ENCODE measurements around the gene MAML1. TPM values are rescaled to one million over a fixed set of nuclear protein-coding genes. Genes with fewer than 3 reads are reported as not detected.

Gene MAML1
- total and polyA plus RNA-seq, 2 experiments from 2014 or later, result 9.6 to 43.9 TPM

GRCh38 chr5:179780362-179780761 is 47.7 kb downstream of the MAML1 start:
- H3K4me3 Mint-ChIP-seq, result no peak overlapping the region
- DNase-seq (ENCODE audit: low spot score) (no peak), ATAC-seq (no peak)
- Histone ChIP-seq H3K4me2 (no peak overlapping the region), H3K36me3 (ENCODE audit: insufficient read depth) (peaks cover 16% of the 10 kb centered on the region), H4K20me1 (replicated peaks; ENCODE audit: insufficient read depth) (peaks cover 15% of the 10 kb centered on the region), H3K27ac (ENCODE audit: low read depth) (no peak overlapping the region), H3K4me3 (no peak overlapping the region), H3F3A (replicated peaks; ENCODE audit: low read depth) (peaks cover 3% of the 10 kb centered on the region; the same call in 1 of the 2 replicates), H2AFZ (no peak overlapping the region), H3K79me2 (replicated peaks; ENCODE audit: insufficient read depth) (no peaks in the 10 kb centered on the region), H3K27me3 (ENCODE audit: insufficient read depth) (no peaks in the 10 kb centered on the region), H3K4me1 (ENCODE audit: insufficient read depth) (no peaks in the 10 kb centered on the region), H3K9me2 (ENCODE audit: insufficient read depth) (no peaks in the 10 kb centered on the region)
- TF ChIP-seq ZNF114 (CRISPR knock-in tag; IDR thresholded peaks at IDR 0.05) (no peak), JUNB (IDR thresholded peaks at IDR 0.05; ENCODE audit: unreplicated experiment) (no peak), NANOG (IDR thresholded peaks at IDR 0.05; ENCODE audit: borderline replicate concordance) (no peak), EZH2 (IDR thresholded peaks at IDR 0.05; ENCODE audit: low read depth, unreplicated experiment) (no peak), STAT1 (IDR thresholded peaks at IDR 0.05; ENCODE audit: unreplicated experiment) (no peak), EZH2phosphoT487 (IDR thresholded peaks at IDR 0.05; ENCODE audit: unreplicated experiment) (no peak), CREB1 (CRISPR knock-in tag; IDR thresholded peaks at IDR 0.05; ENCODE audit: low read depth) (no peak), REST (IDR thresholded peaks at IDR 0.05; ENCODE audit: unreplicated experiment) (no peak), POLR2AphosphoS5 (IDR thresholded peaks at IDR 0.05; ENCODE audit: low read depth) (no peak), CTCF (conservative IDR thresholded peaks at IDR 0.05; ENCODE audit: low read depth in 2 of 2) (no peak), ZNF331 (CRISPR knock-in tag; IDR thresholded peaks at IDR 0.05; ENCODE audit: low read depth) (no peak)
- TF ChIP-seq, protein P1, sequence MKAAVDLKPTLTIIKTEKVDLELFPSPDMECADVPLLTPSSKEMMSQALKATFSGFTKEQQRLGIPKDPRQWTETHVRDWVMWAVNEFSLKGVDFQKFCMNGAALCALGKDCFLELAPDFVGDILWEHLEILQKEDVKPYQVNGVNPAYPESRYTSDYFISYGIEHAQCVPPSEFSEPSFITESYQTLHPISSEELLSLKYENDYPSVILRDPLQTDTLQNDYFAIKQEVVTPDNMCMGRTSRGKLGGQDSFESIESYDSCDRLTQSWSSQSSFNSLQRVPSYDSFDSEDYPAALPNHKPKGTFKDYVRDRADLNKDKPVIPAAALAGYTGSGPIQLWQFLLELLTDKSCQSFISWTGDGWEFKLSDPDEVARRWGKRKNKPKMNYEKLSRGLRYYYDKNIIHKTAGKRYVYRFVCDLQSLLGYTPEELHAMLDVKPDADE (IDR thresholded peaks at IDR 0.05), result no peak
- TF ChIP-seq, protein P2, sequence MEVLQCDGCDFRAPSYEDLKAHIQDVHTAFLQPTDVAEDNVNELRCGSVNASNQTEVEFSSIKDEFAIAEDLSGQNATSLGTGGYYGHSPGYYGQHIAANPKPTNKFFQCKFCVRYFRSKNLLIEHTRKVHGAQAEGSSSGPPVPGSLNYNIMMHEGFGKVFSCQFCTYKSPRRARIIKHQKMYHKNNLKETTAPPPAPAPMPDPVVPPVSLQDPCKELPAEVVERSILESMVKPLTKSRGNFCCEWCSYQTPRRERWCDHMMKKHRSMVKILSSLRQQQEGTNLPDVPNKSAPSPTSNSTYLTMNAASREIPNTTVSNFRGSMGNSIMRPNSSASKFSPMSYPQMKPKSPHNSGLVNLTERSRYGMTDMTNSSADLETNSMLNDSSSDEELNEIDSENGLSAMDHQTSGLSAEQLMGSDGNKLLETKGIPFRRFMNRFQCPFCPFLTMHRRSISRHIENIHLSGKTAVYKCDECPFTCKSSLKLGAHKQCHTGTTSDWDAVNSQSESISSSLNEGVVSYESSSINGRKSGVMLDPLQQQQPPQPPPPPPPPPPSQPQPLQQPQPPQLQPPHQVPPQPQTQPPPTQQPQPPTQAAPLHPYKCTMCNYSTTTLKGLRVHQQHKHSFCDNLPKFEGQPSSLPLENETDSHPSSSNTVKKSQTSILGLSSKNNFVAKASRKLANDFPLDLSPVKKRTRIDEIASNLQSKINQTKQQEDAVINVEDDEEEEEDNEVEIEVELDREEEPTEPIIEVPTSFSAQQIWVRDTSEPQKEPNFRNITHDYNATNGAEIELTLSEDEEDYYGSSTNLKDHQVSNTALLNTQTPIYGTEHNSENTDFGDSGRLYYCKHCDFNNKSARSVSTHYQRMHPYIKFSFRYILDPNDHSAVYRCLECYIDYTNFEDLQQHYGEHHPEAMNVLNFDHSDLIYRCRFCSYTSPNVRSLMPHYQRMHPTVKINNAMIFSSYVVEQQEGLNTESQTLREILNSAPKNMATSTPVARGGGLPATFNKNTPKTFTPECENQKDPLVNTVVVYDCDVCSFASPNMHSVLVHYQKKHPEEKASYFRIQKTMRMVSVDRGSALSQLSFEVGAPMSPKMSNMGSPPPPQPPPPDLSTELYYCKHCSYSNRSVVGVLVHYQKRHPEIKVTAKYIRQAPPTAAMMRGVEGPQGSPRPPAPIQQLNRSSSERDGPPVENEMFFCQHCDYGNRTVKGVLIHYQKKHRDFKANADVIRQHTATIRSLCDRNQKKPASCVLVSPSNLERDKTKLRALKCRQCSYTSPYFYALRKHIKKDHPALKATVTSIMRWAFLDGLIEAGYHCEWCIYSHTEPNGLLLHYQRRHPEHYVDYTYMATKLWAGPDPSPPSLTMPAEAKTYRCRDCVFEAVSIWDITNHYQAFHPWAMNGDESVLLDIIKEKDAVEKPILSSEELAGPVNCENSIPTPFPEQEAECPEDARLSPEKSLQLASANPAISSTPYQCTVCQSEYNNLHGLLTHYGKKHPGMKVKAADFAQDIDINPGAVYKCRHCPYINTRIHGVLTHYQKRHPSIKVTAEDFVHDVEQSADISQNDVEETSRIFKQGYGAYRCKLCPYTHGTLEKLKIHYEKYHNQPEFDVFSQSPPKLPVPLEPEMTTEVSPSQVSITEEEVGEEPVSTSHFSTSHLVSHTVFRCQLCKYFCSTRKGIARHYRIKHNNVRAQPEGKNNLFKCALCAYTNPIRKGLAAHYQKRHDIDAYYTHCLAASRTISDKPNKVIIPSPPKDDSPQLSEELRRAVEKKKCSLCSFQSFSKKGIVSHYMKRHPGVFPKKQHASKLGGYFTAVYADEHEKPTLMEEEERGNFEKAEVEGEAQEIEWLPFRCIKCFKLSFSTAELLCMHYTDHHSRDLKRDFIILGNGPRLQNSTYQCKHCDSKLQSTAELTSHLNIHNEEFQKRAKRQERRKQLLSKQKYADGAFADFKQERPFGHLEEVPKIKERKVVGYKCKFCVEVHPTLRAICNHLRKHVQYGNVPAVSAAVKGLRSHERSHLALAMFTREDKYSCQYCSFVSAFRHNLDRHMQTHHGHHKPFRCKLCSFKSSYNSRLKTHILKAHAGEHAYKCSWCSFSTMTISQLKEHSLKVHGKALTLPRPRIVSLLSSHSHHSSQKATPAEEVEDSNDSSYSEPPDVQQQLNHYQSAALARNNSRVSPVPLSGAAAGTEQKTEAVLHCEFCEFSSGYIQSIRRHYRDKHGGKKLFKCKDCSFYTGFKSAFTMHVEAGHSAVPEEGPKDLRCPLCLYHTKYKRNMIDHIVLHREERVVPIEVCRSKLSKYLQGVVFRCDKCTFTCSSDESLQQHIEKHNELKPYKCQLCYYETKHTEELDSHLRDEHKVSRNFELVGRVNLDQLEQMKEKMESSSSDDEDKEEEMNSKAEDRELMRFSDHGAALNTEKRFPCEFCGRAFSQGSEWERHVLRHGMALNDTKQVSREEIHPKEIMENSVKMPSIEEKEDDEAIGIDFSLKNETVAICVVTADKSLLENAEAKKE (CRISPR knock-in tag; IDR thresholded peaks at IDR 0.05), result no peak
- H3K27ac Mint-ChIP-seq, result no peak overlapping the region
- H3K27me3 Mint-ChIP-seq (ENCODE audit: insufficient read depth, low read depth, poor library complexity), result peaks cover 4% of the 10 kb centered on the region
- no peaks in the 10 kb centered on the region for H3K9me3 Mint-ChIP-seq
- no peaks in the 10 kb centered on the region for H3K4me1 Mint-ChIP-seq
- H3K36me3 Mint-ChIP-seq (ENCODE audit: low read depth), result peaks cover 40% of the 10 kb centered on the region

All from GM23338 (cell line).